Fibroblast of skin of back (primary cell): Measurements from ENCODE around the gene PTGR1. TPM values are rescaled to one million over a fixed set of nuclear protein-coding genes. Genes with fewer than 3 reads are reported as not detected.
"Not testable (repeated sequence)": the region's sequence is repeated elsewhere in the genome, so short reads cannot be mapped to it uniquely, and the experiment has no call there.

Experiments
- DNase-seq: peaks from one replicate; pipeline ENCODE4 v3.0.0-alpha.2; 2013
- polyA plus RNA-seq, 2 experiments: library from polyadenylated mRNA; unstranded; fragments of 120-200 nt; gene quantifications; one replicate each; pipeline ENCODE4 v1.2.1, GENCODE V29; 2013; ENCODE audit not compliant: insufficient read length in 2 of 2

The PTGR1 gene
- 43.2 TPM for polyA plus RNA-seq (2013, experiment 1 of 2; ENCODE audit: insufficient read length)
- polyA plus RNA-seq (2013, experiment 2 of 2; ENCODE audit: insufficient read length) = 36.0 TPM

DNA sequence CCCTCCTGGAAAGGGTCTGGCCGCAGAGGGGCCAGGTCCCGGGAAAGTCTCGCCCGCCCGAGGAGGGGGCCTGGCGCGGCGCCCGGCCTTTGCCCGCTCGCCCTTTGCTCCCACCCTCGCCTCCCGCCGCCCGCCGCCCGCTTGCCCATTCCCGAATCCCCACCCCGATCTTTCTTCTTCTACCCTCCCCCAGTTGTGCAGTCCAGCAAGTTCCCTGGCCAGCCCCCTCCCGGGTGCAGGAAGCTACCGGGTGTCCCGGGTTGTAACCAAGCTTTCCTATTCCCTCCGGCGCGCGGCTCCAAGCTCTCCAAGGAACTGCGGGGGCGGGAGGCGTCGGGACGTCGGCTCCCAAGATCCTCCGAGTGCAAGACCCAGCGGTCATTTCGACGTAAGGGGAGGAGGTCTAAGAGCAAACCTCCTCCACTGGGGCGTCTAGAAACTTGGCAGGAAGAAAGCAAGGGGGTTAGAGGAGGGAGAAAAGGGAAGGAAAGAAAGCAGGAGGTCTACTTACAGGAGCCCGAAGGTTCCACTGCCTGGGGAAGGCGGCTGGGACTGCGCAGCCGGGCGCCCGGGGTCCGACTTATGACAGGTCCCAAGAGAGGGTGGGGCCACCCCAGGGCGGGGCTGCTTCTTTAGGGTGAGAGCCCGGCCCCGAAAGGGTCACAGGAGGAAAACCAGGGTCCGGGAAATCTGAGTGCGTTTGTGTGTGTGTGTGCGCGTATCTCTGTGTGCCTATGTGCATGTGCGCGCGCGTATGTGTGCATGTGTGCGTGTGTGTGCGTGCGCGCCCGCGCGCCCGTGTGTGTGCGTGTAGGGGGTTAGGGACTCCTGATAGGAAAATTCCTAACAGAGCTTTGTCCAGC lies at the start of gene PTGR1:
PTGR1 (minus strand) TSS at position 556 of the 863 bp plus-strand sequence. CDS start 2,225 bp downstream, outside the sequence.
- DNase-seq = peak; percentile 89

DNA sequence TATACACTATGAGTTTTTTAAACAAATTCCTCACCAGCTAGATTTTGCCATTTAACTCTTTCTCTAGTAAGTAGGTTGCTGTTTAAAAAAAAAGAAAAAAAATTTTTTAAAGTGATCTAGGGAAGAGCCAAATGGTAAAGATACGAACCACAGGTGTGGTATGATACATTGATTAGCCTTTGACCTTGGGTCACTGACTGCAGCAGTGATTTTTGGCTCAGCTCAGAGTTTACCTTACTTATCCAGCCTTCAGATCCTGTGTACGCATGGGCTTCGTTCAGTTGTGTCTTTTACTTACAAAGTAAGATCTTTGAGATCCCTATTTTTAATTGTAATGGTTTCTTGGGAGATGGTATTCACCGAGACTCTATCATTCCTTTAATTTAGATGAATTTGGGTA lies 49.6 kb upstream of the PTGR1 start:
- no peak for DNase-seq

GRCh38 chr9:111648066-111648465 lies 48.6 kb upstream of the PTGR1 start:
- no peak for DNase-seq

- DNase-seq = no peak
Measured at GRCh38 chr9:111646417-111646816, 47.0 kb upstream of the PTGR1 start.

DNA sequence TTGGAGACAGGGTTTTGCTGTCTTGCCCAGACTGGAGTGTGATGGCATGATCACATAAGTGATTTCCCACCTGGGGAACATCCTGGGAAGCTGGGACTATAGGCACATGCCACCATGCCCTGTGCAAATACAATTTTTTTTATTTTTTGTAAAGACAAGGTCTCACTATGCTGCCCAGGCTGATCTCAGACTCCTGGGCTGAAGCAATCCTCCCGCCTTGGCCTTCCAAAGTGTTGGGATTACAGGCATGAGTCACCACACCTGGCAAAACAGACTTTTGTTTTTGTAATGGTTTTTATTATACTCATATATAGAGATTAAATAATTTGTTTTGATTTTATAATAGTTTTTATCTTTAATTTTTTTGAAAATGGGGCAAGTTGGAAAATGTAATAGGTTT lies 46.4 kb upstream of the PTGR1 start:
- no peak for DNase-seq

GRCh38 chr9:111644195-111644772 lies 44.8 kb upstream of the PTGR1 start:
- DNase-seq = no peak

GRCh38 chr9:111637421-111637950 lies 38.0 kb upstream of the PTGR1 start:
- DNase-seq = no peak

DNA sequence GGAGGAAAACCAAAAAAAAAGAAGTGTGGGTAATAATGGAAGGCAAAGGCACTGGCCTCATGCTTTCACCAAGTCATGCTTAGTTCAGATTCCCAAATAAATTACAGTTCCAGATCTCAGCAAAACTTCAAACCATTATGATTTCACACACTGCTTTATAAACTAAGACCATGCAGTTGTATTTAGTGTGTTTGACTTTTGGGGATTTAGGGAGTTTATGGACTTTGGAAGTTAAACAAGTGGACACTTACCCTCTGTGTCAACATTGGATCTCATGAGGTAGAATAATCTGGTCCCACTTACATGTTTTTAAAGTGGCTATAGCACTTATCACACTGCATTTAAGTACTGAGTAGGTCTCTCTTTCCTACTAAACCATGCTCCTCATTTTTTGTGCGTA lies 35.4 kb upstream of the PTGR1 start:
- DNase-seq = no peak

- DNase-seq = no peak
Measured at GRCh38 chr9:111633389-111633736, 33.9 kb upstream of the PTGR1 start.

DNA sequence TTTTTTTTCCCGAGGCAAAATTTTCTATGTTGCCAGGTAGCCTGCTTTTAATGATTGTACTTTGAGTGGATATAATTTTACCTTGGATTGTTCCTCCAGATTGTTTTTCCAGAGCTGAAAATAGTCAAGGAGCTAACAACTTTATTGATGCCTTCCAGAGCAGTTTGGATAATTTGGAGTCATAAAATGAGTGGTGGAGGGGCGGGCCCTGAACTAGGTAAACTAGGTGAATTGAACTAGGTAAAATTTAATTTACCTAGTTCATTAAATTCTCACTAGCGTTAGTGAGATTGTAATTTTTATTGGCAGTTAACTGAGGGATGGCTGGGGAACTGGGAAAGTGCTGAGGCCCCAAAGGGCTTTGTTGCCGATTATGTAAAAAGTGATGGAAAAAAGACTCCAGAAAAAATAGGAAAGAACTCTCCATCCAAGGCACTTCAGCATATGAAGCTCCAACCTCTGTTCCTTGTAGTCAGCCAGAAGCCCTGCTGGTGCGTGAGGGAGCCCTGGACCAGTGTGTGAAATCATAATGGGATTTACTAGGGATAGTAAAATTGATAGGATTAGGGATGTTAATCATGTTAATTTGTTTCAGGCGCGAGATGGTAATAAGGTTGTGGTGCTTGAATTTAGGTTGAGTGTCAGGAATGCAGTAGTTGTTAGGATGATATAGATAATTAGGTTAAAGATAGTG lies 33.4 kb upstream of the PTGR1 start:
- no peak for DNase-seq

- no peak for DNase-seq
Measured at GRCh38 chr9:111632060-111632459, 32.6 kb upstream of the PTGR1 start.

- DNase-seq = peak; percentile 99
Measured at GRCh38 chr9:111631214-111631971, 31.9 kb upstream of the PTGR1 start, which contains the start of gene DNAJC25. DNAJC25 (plus strand) TSS chr9:111631334; CDS start chr9:111631408, 74 bp downstream.

DNA sequence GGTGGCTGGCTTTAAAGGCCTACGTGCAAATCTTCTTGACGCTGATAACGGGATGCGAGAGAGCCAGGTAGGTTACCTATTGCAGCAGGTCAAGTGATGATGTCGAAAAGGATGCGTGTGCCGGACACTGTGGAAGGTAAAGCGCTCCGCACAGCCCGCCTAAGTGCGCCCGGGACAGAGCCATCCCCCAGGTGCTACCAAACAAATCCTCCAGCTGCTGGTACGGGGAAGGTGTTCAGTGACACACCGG lies 31.4 kb upstream of the PTGR1 start:
- DNase-seq = no peak

DNA sequence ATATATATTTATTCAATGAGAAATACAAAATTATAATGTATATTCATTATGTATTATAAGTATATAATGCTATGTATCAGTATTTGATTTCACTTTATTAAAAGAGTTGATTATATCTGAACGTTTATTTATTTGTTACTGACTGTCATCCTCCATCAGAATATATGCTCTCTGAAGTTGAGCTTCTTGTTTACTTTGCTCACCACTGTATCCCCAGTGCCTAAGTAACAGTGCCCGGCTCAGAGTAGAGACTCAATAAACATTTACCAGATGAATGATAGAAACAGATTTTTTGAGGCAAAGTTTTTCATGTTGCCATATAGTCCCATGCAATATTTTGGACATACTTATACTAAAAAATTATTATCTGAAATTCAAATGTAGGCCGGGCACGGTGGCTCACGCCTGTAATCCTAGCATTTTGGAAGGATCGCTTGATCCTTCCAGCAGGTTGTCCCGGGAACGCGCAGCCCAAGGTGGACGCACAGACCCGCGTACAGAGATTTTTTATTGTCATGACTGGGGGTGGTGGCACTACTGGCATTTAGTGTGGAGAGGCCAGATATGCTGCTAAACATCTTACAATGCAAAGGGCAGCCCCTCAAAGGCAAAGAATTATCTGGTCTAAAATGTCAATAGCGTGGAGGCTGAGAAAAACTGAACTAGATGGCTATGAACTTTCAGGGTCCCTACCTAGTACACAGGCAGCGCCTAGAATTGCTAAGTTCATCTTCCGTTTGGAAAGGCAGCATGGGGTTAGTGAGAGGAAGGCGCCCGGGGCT lies 30.9 kb upstream of the PTGR1 start:
- no peak for DNase-seq

DNA sequence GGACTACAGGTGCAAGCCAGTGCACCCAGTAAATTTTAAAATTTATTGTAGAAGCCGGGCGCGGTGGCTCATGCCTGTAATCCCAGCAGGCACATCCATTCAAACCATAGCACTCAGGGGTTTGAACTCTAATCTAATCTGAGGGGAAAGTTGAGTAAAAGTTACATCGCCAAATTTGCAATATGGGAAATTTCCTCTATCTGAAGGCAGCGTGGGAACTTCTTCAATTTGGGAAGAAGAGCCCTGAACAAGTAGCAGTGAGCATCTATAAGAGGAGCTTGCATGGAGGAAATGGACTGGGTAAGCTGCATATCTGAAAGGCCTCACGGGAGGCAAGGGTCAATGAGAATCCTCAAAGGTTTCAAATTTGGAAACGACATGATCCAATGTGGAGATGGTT lies 29.0 kb upstream of the PTGR1 start:
- no peak for DNase-seq

- DNase-seq = no peak
Measured at GRCh38 chr9:111627260-111627963, 28.0 kb upstream of the PTGR1 start.

GRCh38 chr9:111622626-111623025 lies 23.2 kb upstream of the PTGR1 start:
- peak; percentile 79 for DNase-seq

GRCh38 chr9:111621895-111622480 lies 22.5 kb upstream of the PTGR1 start:
- peak; percentile 32 for DNase-seq

GRCh38 chr9:111617349-111617748 lies 17.9 kb upstream of the PTGR1 start:
- not testable (repeated sequence) for DNase-seq

DNA sequence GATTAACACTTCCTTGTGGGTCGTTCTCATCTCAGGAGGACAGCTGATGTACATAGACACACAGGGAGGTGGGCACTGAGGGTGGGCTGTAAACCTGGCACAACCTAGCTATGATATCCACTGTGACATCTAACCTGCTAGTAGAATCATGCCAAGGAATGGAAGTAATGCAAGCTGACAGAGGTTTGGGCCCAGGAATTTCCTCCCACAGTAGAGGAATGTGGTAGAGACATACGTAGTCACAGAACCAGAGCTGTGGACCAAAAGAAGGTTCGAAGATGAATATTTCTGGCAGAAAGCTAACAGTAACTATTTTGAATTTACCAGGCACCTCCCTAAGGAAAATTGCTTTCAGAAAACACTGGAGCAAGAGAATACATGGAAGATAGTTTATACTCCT lies 16.5 kb upstream of the PTGR1 start:
- DNase-seq = peak; percentile 11
